GM19023 (cell line): ENCODE results near the gene AASDH.

Experiments
- ATAC-seq: cut with Tn5 transposase; IDR thresholded peaks from one replicate; pipeline ENCODE4 v1.9.1; 2021; ENCODE audit warnings: mild to moderate bottlenecking, moderate library complexity; ENCODE audit not compliant: unreplicated experiment

The AASDH gene

GRCh38 chr4:56318555-56318954 lies 68.7 kb downstream of the AASDH start:
- no peak for ATAC-seq

- no peak for ATAC-seq
These were observed 69.5 kb downstream of the AASDH start for GRCh38 chr4:56317749-56318148.

- ATAC-seq: no peak
These were observed 71.2 kb downstream of the AASDH start for GRCh38 chr4:56316011-56316650.

GRCh38 chr4:56315543-56315942 lies 71.7 kb downstream of the AASDH start:
- no peak for ATAC-seq

- ATAC-seq: no peak
These were observed 72.2 kb downstream of the AASDH start for GRCh38 chr4:56315041-56315440.

GRCh38 chr4:56314207-56314915 lies 72.9 kb downstream of the AASDH start:
- ATAC-seq: no peak

GRCh38 chr4:56313132-56313531 lies 74.2 kb downstream of the AASDH start:
- no peak for ATAC-seq

GRCh38 chr4:56311299-56311975 lies 75.9 kb downstream of the AASDH start:
- no peak for ATAC-seq

- ATAC-seq: no peak
These were observed 76.7 kb downstream of the AASDH start for GRCh38 chr4:56310401-56311125.

- ATAC-seq: no peak
These were observed 78.9 kb downstream of the AASDH start for GRCh38 chr4:56308384-56308783.

- ATAC-seq: no peak
These were observed 79.9 kb downstream of the AASDH start for GRCh38 chr4:56307423-56307822.

- ATAC-seq: no peak
These were observed 81.9 kb downstream of the AASDH start for GRCh38 chr4:56305390-56305789.

- ATAC-seq: no peak
These were observed 83.4 kb downstream of the AASDH start for GRCh38 chr4:56303921-56304320.

GRCh38 chr4:56302760-56303159 lies 84.5 kb downstream of the AASDH start:
- no peak for ATAC-seq

- ATAC-seq: no peak
These were observed 85.2 kb downstream of the AASDH start for GRCh38 chr4:56301997-56302496.

GRCh38 chr4:56301181-56301996 lies 85.9 kb downstream of the AASDH start:
- ATAC-seq: peak; percentile 97

- no peak for ATAC-seq
These were observed 89.1 kb downstream of the AASDH start for GRCh38 chr4:56298236-56298635.

GRCh38 chr4:56297776-56298175 lies 89.5 kb downstream of the AASDH start:
- no peak for ATAC-seq

- ATAC-seq: no peak
These were observed 90.8 kb downstream of the AASDH start for GRCh38 chr4:56296526-56296925.

- no peak for ATAC-seq
These were observed 94.2 kb downstream of the AASDH start for GRCh38 chr4:56293121-56293520.
